ENCODE results near the gene SENP7. TPM values are rescaled to one million over a fixed set of nuclear protein-coding genes. Genes with fewer than 3 reads are reported as not detected.

SENP7 gene
- total RNA-seq, 1 experiment from 2014 or later = 17.4 TPM

- no peaks in the 10 kb centered on the region for H3K4me1 ChIP-seq (replicated peaks; ENCODE audit: insufficient read depth)
- H3K4me2 ChIP-seq = no peak overlapping the region
- no peaks in the 10 kb centered on the region for H3K36me3 ChIP-seq (ENCODE audit: low read depth)
- H3K4me3 ChIP-seq = no peak overlapping the region
- H3K9me3 ChIP-seq (ENCODE audit: insufficient read depth, low read depth) = no peaks in the 10 kb centered on the region
- H2AFZ ChIP-seq = no peak overlapping the region
- H3K27me3 ChIP-seq (ENCODE audit: insufficient read depth, low read depth) = no peaks in the 10 kb centered on the region
- no peaks in the 10 kb centered on the region for H3K9me2 ChIP-seq (ENCODE audit: insufficient read depth)
- CTCF ChIA-PET = no interaction called here
- H3K27ac ChIP-seq = no peak overlapping the region
- intact Hi-C loops (cut with micrococcal nuclease; ENCODE audit: unreplicated experiment) = no loop called here
- BruUV-seq (replicated peaks) = no TSS peak
- peak in 1 of 2 experiments; percentile 23 for DNase-seq
- POLR2A ChIA-PET (ENCODE audit: unreplicated experiment) = interaction anchor here (0.6 kb wide), 2 partner anchors 40 to 52 kb away, joined by 3 to 9 read pairs; no protein-coding TSS in a partner anchor
- H3K79me2 ChIP-seq (ENCODE audit: low read depth) = no peaks in the 10 kb centered on the region
- TF ChIP-seq, protein P1, sequence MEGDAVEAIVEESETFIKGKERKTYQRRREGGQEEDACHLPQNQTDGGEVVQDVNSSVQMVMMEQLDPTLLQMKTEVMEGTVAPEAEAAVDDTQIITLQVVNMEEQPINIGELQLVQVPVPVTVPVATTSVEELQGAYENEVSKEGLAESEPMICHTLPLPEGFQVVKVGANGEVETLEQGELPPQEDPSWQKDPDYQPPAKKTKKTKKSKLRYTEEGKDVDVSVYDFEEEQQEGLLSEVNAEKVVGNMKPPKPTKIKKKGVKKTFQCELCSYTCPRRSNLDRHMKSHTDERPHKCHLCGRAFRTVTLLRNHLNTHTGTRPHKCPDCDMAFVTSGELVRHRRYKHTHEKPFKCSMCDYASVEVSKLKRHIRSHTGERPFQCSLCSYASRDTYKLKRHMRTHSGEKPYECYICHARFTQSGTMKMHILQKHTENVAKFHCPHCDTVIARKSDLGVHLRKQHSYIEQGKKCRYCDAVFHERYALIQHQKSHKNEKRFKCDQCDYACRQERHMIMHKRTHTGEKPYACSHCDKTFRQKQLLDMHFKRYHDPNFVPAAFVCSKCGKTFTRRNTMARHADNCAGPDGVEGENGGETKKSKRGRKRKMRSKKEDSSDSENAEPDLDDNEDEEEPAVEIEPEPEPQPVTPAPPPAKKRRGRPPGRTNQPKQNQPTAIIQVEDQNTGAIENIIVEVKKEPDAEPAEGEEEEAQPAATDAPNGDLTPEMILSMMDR (conservative IDR thresholded peaks at IDR 0.05) = no peak
- TF ChIP-seq EZH2 (IDR thresholded peaks at IDR 0.05; ENCODE audit: low read depth) = no peak
- H3F3A ChIP-seq (ENCODE audit: insufficient read depth, low read depth) = no peaks in the 10 kb centered on the region
- H4K20me1 ChIP-seq (ENCODE audit: insufficient read depth) = no peaks in the 10 kb centered on the region
Observed at GRCh38 chr3:101466465-101467309, 46.3 kb downstream of the SENP7 start.

- intact Hi-C loops (cut with micrococcal nuclease; ENCODE audit: unreplicated experiment) = no loop called here
- no peak overlapping the region for H3K4me3 ChIP-seq
- H2AFZ ChIP-seq = no peak overlapping the region
- no peaks in the 10 kb centered on the region for H3F3A ChIP-seq (ENCODE audit: insufficient read depth, low read depth)
- H3K27me3 ChIP-seq (ENCODE audit: insufficient read depth, low read depth) = no peaks in the 10 kb centered on the region
- no peak overlapping the region for H3K27ac ChIP-seq
- no peak overlapping the region for H3K4me2 ChIP-seq
- TF ChIP-seq, protein P1 (conservative IDR thresholded peaks at IDR 0.05) = no peak
- no peak for TF ChIP-seq EZH2 (IDR thresholded peaks at IDR 0.05; ENCODE audit: low read depth)
- no peaks in the 10 kb centered on the region for H3K36me3 ChIP-seq (ENCODE audit: low read depth)
- DNase-seq = no peak
- H3K4me1 ChIP-seq (replicated peaks; ENCODE audit: insufficient read depth) = no peaks in the 10 kb centered on the region
- H3K79me2 ChIP-seq (ENCODE audit: low read depth) = no peaks in the 10 kb centered on the region
- ChIA-PET POLR2A (ENCODE audit: unreplicated experiment) (no interaction called here), CTCF (interaction anchor here (0.7 kb wide), 1 partner anchor 262 kb away, joined by 4 read pairs; no protein-coding TSS in a partner anchor)
- BruUV-seq (replicated peaks) = no TSS peak
- H4K20me1 ChIP-seq (ENCODE audit: insufficient read depth) = no peaks in the 10 kb centered on the region
- no peaks in the 10 kb centered on the region; the same call in 1 of the 2 replicates for H3K9me2 ChIP-seq (ENCODE audit: insufficient read depth)
- H3K9me3 ChIP-seq (ENCODE audit: insufficient read depth, low read depth) = no peaks in the 10 kb centered on the region
Observed at GRCh38 chr3:101464235-101464634, 48.8 kb downstream of the SENP7 start.

DNA sequence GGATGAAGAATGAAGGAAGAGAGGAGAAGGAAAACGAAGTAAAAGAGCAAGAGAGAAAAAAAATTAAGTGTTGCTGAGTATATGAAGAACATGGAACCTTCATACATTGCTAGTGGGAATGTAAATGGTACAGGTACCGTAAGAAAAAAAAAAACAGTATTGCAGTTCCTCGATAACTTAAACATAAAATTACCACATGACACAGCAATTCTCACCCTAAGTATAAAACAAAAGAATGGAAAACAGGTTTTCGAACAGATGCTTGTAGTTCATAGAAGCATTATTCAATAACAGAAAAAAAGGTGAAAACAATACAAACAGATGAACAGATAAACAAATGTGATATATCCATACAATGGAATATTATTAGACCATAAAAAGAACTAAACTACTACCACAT lies 51.6 kb downstream of the SENP7 start:
- Histone ChIP-seq H2AFZ (no peak overlapping the region), H3K4me1 (replicated peaks; ENCODE audit: insufficient read depth) (no peaks in the 10 kb centered on the region), H3K4me2 (no peak overlapping the region), H3F3A (ENCODE audit: insufficient read depth, low read depth) (no peaks in the 10 kb centered on the region), H3K4me3 (no peak overlapping the region), H3K9me2 (ENCODE audit: insufficient read depth) (no peaks in the 10 kb centered on the region; the same call in 1 of the 2 replicates), H3K27ac (no peak overlapping the region), H3K79me2 (ENCODE audit: low read depth) (no peaks in the 10 kb centered on the region), H3K9me3 (ENCODE audit: insufficient read depth, low read depth) (no peaks in the 10 kb centered on the region), H4K20me1 (ENCODE audit: insufficient read depth) (no peaks in the 10 kb centered on the region), H3K36me3 (ENCODE audit: low read depth) (no peaks in the 10 kb centered on the region), H3K27me3 (ENCODE audit: insufficient read depth, low read depth) (no peaks in the 10 kb centered on the region)
- POLR2A ChIA-PET (ENCODE audit: unreplicated experiment) = no interaction called here
- TF ChIP-seq, protein P1 (conservative IDR thresholded peaks at IDR 0.05) = no peak
- no peak for TF ChIP-seq EZH2 (IDR thresholded peaks at IDR 0.05; ENCODE audit: low read depth)
- CTCF ChIA-PET = no interaction called here
- no peak for DNase-seq
- no TSS peak for BruUV-seq (replicated peaks)
- intact Hi-C loops (cut with micrococcal nuclease; ENCODE audit: unreplicated experiment) = no loop called here

All from PC-9 (cell line).